Activated CD8-positive, alpha-beta T cell treated with anti-CD3 and anti-CD28 coated beads for 36 hours (primary cell): Measurements from ENCODE around the gene RPH3AL. TPM values are rescaled to one million over a fixed set of nuclear protein-coding genes. Genes with fewer than 3 reads are reported as not detected.
A peak's percentile ranks its signal among the peaks of the same experiment; 100 is the strongest.

Experiments
- ATAC-seq: fragments of 200-7000 bp; cut with Tn5 transposase; one replicate; pipeline ENCODE4 v1.10.0; 2021; ENCODE audit warnings: mild to moderate bottlenecking, moderate library complexity
- CTCF ChIA-PET: fragments of 350-600 bp; sonication (Branson Sonifier 250); formaldehyde crosslinking; loops from one replicate; lab custom pipeline; 2021; ENCODE audit warnings: antibody characterized with exemption; lab: Charles Lee
- POLR2A ChIA-PET: fragments of 350-600 bp; sonication (Branson Sonifier 250); formaldehyde crosslinking; loops from one replicate; lab custom pipeline; 2021; ENCODE audit warnings: antibody characterized with exemption; lab: Charles Lee
- DNase-seq: peaks from one replicate; pipeline ENCODE4 v3.0.0-alpha.2; 2020
- H3K27ac Mint-ChIP-seq: one replicate; pipeline ENCODE4 v1.8.0; 2021; ENCODE audit warnings: mild to moderate bottlenecking, mixed read lengths
- H3K27me3 Mint-ChIP-seq: one replicate; pipeline ENCODE4 v1.8.0; 2021; ENCODE audit warnings: mixed read lengths
- H3K36me3 Mint-ChIP-seq: one replicate; pipeline ENCODE4 v1.8.0; 2021; ENCODE audit warnings: low read depth, mixed read lengths
- H3K4me1 Mint-ChIP-seq: one replicate; pipeline ENCODE4 v1.8.0; 2021; ENCODE audit warnings: low read depth, mixed read lengths
- H3K4me3 Mint-ChIP-seq: one replicate; pipeline ENCODE4 v1.8.0; 2021; ENCODE audit warnings: mild to moderate bottlenecking, moderate library complexity, mixed read lengths
- H3K9me3 Mint-ChIP-seq: one replicate; pipeline ENCODE4 v1.8.0; 2021; ENCODE audit warnings: mixed read lengths
- CTCF ChIP-seq: fragments of 200-600 bp; IDR thresholded peaks from one replicate; pipeline ENCODE4 v1.8.0; 2022; ENCODE audit warnings: antibody characterized with exemption, mild to moderate bottlenecking
- intact Hi-C: fragments of 100-400 bp; cut with micrococcal nuclease; formaldehyde crosslinking; loops from one replicate; pipeline ENCODE4 v1.10.0; 2022
- total RNA-seq, 2 experiments: library from RNA; stranded (reverse); gene quantifications; one replicate each; pipeline ENCODE4 v1.2.3, GENCODE V29; 2021

The RPH3AL gene
- total RNA-seq, 2 experiments from 2014 or later = 0.72 to 1.1 TPM

- intact Hi-C loops = no loop called here
- Mint-ChIP-seq H3K4me3 (no peak overlapping the region), H3K27me3 (no peaks in the 10 kb centered on the region), H3K4me1 (peaks cover 5% of the 10 kb centered on the region), H3K27ac (no peak overlapping the region), H3K36me3 (no peaks in the 10 kb centered on the region), H3K9me3 (no peaks in the 10 kb centered on the region)
- DNase-seq (no peak), ATAC-seq (no peak)
- CTCF ChIA-PET = no interaction called here
- POLR2A ChIA-PET = no interaction called here
- TF ChIP-seq CTCF = no peak
These were observed 54.8 kb downstream of the RPH3AL start for GRCh38 chr17:297758-298157.

GRCh38 chr17:296906-297690 lies 55.5 kb downstream of the RPH3AL start:
- ChIA-PET CTCF (no interaction called here), POLR2A (no interaction called here)
- no peaks in the 10 kb centered on the region for H3K36me3 Mint-ChIP-seq
- no peak overlapping the region for H3K4me3 Mint-ChIP-seq
- no peaks in the 10 kb centered on the region for H3K27me3 Mint-ChIP-seq
- ATAC-seq (no peak), DNase-seq (no peak)
- TF ChIP-seq CTCF = no peak
- H3K4me1 Mint-ChIP-seq = peaks cover 6% of the 10 kb centered on the region
- H3K27ac Mint-ChIP-seq = no peak overlapping the region
- intact Hi-C loops = no loop called here
- H3K9me3 Mint-ChIP-seq = no peaks in the 10 kb centered on the region

- Mint-ChIP-seq H3K9me3 (no peaks in the 10 kb centered on the region), H3K27me3 (no peaks in the 10 kb centered on the region), H3K4me1 (peaks cover 6% of the 10 kb centered on the region), H3K36me3 (no peaks in the 10 kb centered on the region), H3K27ac (no peak overlapping the region), H3K4me3 (no peak overlapping the region)
- DNase-seq (no peak), ATAC-seq (no peak)
- POLR2A ChIA-PET = no interaction called here
- CTCF ChIA-PET = no interaction called here
- intact Hi-C loops = no loop called here
- no peak for TF ChIP-seq CTCF
These were observed 56.2 kb downstream of the RPH3AL start for GRCh38 chr17:296379-296778.

GRCh38 chr17:292531-293382 lies 59.9 kb downstream of the RPH3AL start:
- POLR2A ChIA-PET = no interaction called here
- Mint-ChIP-seq H3K9me3 (no peaks in the 10 kb centered on the region), H3K27me3 (no peaks in the 10 kb centered on the region), H3K4me1 (peaks cover 13% of the 10 kb centered on the region), H3K36me3 (no peaks in the 10 kb centered on the region), H3K4me3 (no peak overlapping the region), H3K27ac (no peak overlapping the region)
- DNase-seq (peak; percentile 41), ATAC-seq (peak; percentile 49)
- CTCF ChIA-PET = no interaction called here
- TF ChIP-seq CTCF = no peak
- intact Hi-C loops = no loop called here

GRCh38 chr17:292016-292415 lies 60.6 kb downstream of the RPH3AL start:
- CTCF ChIA-PET = interaction anchor here (1.3 kb wide), 1 partner anchor 17 kb away, joined by 5 read pairs; no protein-coding TSS in a partner anchor
- POLR2A ChIA-PET = no interaction called here

More at GRCh38 chr17:292016-292415, 60.6 kb downstream of the RPH3AL start:
- TF ChIP-seq CTCF = no peak
- no peak for ATAC-seq
- Mint-ChIP-seq H3K4me3 (no peak overlapping the region), H3K36me3 (no peaks in the 10 kb centered on the region), H3K27me3 (no peaks in the 10 kb centered on the region), H3K9me3 (no peaks in the 10 kb centered on the region), H3K27ac (no peak overlapping the region), H3K4me1 (peaks cover 13% of the 10 kb centered on the region)
- intact Hi-C loops = no loop called here
- DNase-seq = no peak
